Muscle layer of duodenum (tissue), 2 donors: ENCODE data around the gene SHB.

Experiments
- H3K27ac ChIP-seq: one replicate; pipeline ENCODE4 v1.7.0; 2013; ENCODE audit warnings: mild to moderate bottlenecking, low read length
- H3K27me3 ChIP-seq: one replicate; pipeline ENCODE4 v1.7.0; 2013; ENCODE audit warnings: low read depth, mild to moderate bottlenecking, control low read depth, low read length
- H3K36me3 ChIP-seq, 2 donors: one replicate each; pipeline ENCODE4 v1.7.0; 2013; ENCODE audit warnings: low read length in 2 of 2, control low read depth in 1 of 2, mild to moderate bottlenecking in 1 of 2; ENCODE audit not compliant: insufficient read depth in 2 of 2, control insufficient read depth in 1 of 2
- H3K4me1 ChIP-seq, 2 donors: one replicate each; pipeline ENCODE4 v1.7.0; 2013; ENCODE audit warnings: low read length in 2 of 2, mild to moderate bottlenecking in 2 of 2, control low read depth in 1 of 2, moderate library complexity in 1 of 2; ENCODE audit not compliant: insufficient read depth in 2 of 2, control insufficient read depth in 1 of 2
- H3K4me3 ChIP-seq, 2 donors: one replicate each; pipeline ENCODE4 v1.7.0; 2013; ENCODE audit warnings: low read length in 2 of 2, low read depth in 1 of 2, mild to moderate bottlenecking in 1 of 2
- H3K9me3 ChIP-seq, 2 donors: one replicate each; pipeline ENCODE4 v1.7.0; 2013; ENCODE audit warnings: low read length in 2 of 2, control low read depth in 1 of 2, mild to moderate bottlenecking in 1 of 2; ENCODE audit not compliant: control insufficient read depth in 1 of 2
- donor health status: healthy.

The SHB gene

GRCh38 chr9:38025166-38025565, 43.9 kb downstream of the SHB start:
- Histone ChIP-seq H3K27ac (peak overlapping the region; percentile 83), H3K36me3 (no peaks in the 10 kb centered on the region), H3K9me3 (no peaks in the 10 kb centered on the region), H3K27me3 (no peaks in the 10 kb centered on the region), H3K4me3 (peak overlapping the region in 1 of 2 donors; percentile 21), H3K4me1 (peaks cover 34 to 60% of the 10 kb centered on the region in 2 donors)

- Histone ChIP-seq H3K36me3 (no peaks in the 10 kb centered on the region), H3K9me3 (no peaks in the 10 kb centered on the region), H3K4me3 (peak overlapping the region in 1 of 2 donors; percentile 1), H3K27ac (peak overlapping the region; percentile 32), H3K4me1 (peaks cover 45 to 70% of the 10 kb centered on the region in 2 donors), H3K27me3 (no peaks in the 10 kb centered on the region)
Observed at GRCh38 chr9:38024036-38024681, 44.9 kb downstream of the SHB start.

- Histone ChIP-seq H3K27ac (no peak overlapping the region), H3K4me1 (peaks cover 49 to 74% of the 10 kb centered on the region in 2 donors), H3K36me3 (no peaks in the 10 kb centered on the region), H3K27me3 (no peaks in the 10 kb centered on the region), H3K4me3 (no peak overlapping the region), H3K9me3 (no peaks in the 10 kb centered on the region)
Observed at GRCh38 chr9:38023661-38024035, 45.4 kb downstream of the SHB start.

GRCh38 chr9:38022995-38023394, 46.0 kb downstream of the SHB start:
- Histone ChIP-seq H3K36me3 (no peaks in the 10 kb centered on the region), H3K27ac (no peak overlapping the region), H3K4me3 (no peak overlapping the region), H3K4me1 (peaks cover 50 to 81% of the 10 kb centered on the region in 2 donors), H3K27me3 (no peaks in the 10 kb centered on the region), H3K9me3 (no peaks in the 10 kb centered on the region)

- Histone ChIP-seq H3K27me3 (no peaks in the 10 kb centered on the region), H3K9me3 (no peaks in the 10 kb centered on the region), H3K4me3 (no peak overlapping the region), H3K27ac (no peak overlapping the region), H3K4me1 (peaks cover 49 to 82% of the 10 kb centered on the region in 2 donors), H3K36me3 (no peaks in the 10 kb centered on the region)
Observed at GRCh38 chr9:38022203-38022895, 46.7 kb downstream of the SHB start.

GRCh38 chr9:38020151-38021076, 48.6 kb downstream of the SHB start:
- peak overlapping the region; percentile 52 for H3K27ac ChIP-seq

GRCh38 chr9:38019731-38020130, 49.3 kb downstream of the SHB start:
- peak overlapping the region in 1 of 2 donors; percentile 3 for H3K4me3 ChIP-seq
- H3K9me3 ChIP-seq: no peaks in the 10 kb centered on the region
- H3K4me1 ChIP-seq: peaks cover 27 to 72% of the 10 kb centered on the region in 2 donors
- H3K36me3 ChIP-seq: no peaks in the 10 kb centered on the region
- no peaks in the 10 kb centered on the region for H3K27me3 ChIP-seq
- peak overlapping the region; percentile 52 for H3K27ac ChIP-seq

More at GRCh38 chr9:38020151-38021076, 48.6 kb downstream of the SHB start:
- Histone ChIP-seq H3K9me3 (no peaks in the 10 kb centered on the region), H3K4me3 (peak overlapping the region in 1 of 2 donors; percentile 3), H3K36me3 (no peaks in the 10 kb centered on the region), H3K27me3 (no peaks in the 10 kb centered on the region), H3K4me1 (peaks cover 32 to 79% of the 10 kb centered on the region in 2 donors)

- Histone ChIP-seq H3K36me3 (no peaks in the 10 kb centered on the region), H3K4me1 (peaks cover 21 to 66% of the 10 kb centered on the region in 2 donors), H3K9me3 (no peaks in the 10 kb centered on the region), H3K4me3 (no peak overlapping the region), H3K27ac (peak overlapping the region; percentile 1), H3K27me3 (no peaks in the 10 kb centered on the region)
Observed at GRCh38 chr9:38018958-38019602, 49.9 kb downstream of the SHB start.

- Histone ChIP-seq H3K4me1 (peaks cover 17 to 59% of the 10 kb centered on the region in 2 donors), H3K4me3 (no peak overlapping the region), H3K27me3 (no peaks in the 10 kb centered on the region), H3K27ac (peak overlapping the region; percentile 44), H3K36me3 (no peaks in the 10 kb centered on the region), H3K9me3 (no peaks in the 10 kb centered on the region)
Observed at GRCh38 chr9:38018241-38018957, 50.6 kb downstream of the SHB start.

GRCh38 chr9:38017885-38018186, 51.2 kb downstream of the SHB start:
- no peaks in the 10 kb centered on the region for H3K36me3 ChIP-seq
- peaks cover 17 to 53% of the 10 kb centered on the region in 2 donors for H3K4me1 ChIP-seq
- no peak overlapping the region for H3K4me3 ChIP-seq
- H3K27ac ChIP-seq: peak overlapping the region; percentile 44
- H3K27me3 ChIP-seq: no peaks in the 10 kb centered on the region
- no peaks in the 10 kb centered on the region for H3K9me3 ChIP-seq
